ENCODE data around the gene SLC16A14. TPM values are rescaled to one million over a fixed set of nuclear protein-coding genes. Genes with fewer than 3 reads are reported as not detected.

The SLC16A14 gene
- polyA plus RNA-seq, 1 donor from 2014 or later = 128 TPM

DNA sequence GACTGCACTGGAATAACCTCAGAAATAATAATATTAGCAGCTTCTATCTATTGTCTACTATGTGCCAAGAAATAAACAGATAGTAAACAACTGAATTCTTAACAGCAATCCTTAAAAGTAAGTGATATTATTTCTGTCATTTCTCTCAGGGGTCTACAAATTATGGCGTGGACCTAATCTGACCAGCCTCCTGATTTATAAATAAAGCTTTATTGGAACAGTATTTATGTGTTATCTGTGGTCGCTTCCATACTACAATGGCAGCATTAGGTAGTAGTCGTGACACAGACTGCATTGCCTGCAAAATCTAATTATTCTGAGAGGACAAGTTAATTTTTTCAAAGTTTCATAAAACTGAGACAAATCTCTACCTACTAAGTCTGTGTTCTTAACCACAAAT is 49.0 kb downstream of the SLC16A14 start:
- Histone ChIP-seq H3K9ac (ENCODE audit: low read length) (no peak overlapping the region), H3K27me3 (ENCODE audit: insufficient read depth, low read depth, low read length) (no peaks in the 10 kb centered on the region), H2AFZ (ENCODE audit: low read depth, low read length) (no peak overlapping the region), H4K20me1 (ENCODE audit: insufficient read depth) (no peaks in the 10 kb centered on the region), H3K27ac (ENCODE audit: low read length) (no peak overlapping the region), H3K4me3 (ENCODE audit: low read length) (no peak overlapping the region), H3K79me2 (replicated peaks; ENCODE audit: insufficient read depth, low read length) (no peaks in the 10 kb centered on the region), H3K4me2 (ENCODE audit: low read length) (no peak overlapping the region), H3F3A (ENCODE audit: insufficient read depth, low read length, poor library complexity, severe bottlenecking) (no peaks in the 10 kb centered on the region), H3K9me2 (ENCODE audit: insufficient read depth, low read length) (no peaks in the 10 kb centered on the region), H3K9me3 (ENCODE audit: low read length) (no peaks in the 10 kb centered on the region), H3K36me3 (ENCODE audit: insufficient read depth, low read length) (no peaks in the 10 kb centered on the region)
- TF ChIP-seq POLR2AphosphoS5 (IDR thresholded peaks at IDR 0.05) (no peak), TAF1 (IDR thresholded peaks at IDR 0.05; ENCODE audit: low read depth) (no peak), EP300 (conservative IDR thresholded peaks at IDR 0.05; ENCODE audit: poor library complexity, severe bottlenecking) (no peak), SMC3 (conservative IDR thresholded peaks at IDR 0.05; ENCODE audit: poor library complexity) (no peak), MXI1 (conservative IDR thresholded peaks at IDR 0.05; ENCODE audit: poor library complexity, severe bottlenecking) (no peak), RAD21 (conservative IDR thresholded peaks at IDR 0.05) (no peak), EZH2 (IDR thresholded peaks at IDR 0.05; ENCODE audit: borderline replicate concordance, insufficient read depth, low read length, poor library complexity, severe bottlenecking) (no peak)
- TF ChIP-seq, protein P1, sequence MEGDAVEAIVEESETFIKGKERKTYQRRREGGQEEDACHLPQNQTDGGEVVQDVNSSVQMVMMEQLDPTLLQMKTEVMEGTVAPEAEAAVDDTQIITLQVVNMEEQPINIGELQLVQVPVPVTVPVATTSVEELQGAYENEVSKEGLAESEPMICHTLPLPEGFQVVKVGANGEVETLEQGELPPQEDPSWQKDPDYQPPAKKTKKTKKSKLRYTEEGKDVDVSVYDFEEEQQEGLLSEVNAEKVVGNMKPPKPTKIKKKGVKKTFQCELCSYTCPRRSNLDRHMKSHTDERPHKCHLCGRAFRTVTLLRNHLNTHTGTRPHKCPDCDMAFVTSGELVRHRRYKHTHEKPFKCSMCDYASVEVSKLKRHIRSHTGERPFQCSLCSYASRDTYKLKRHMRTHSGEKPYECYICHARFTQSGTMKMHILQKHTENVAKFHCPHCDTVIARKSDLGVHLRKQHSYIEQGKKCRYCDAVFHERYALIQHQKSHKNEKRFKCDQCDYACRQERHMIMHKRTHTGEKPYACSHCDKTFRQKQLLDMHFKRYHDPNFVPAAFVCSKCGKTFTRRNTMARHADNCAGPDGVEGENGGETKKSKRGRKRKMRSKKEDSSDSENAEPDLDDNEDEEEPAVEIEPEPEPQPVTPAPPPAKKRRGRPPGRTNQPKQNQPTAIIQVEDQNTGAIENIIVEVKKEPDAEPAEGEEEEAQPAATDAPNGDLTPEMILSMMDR (IDR thresholded peaks at IDR 0.05; ENCODE audit: poor library complexity, severe bottlenecking) = no peak

DNA sequence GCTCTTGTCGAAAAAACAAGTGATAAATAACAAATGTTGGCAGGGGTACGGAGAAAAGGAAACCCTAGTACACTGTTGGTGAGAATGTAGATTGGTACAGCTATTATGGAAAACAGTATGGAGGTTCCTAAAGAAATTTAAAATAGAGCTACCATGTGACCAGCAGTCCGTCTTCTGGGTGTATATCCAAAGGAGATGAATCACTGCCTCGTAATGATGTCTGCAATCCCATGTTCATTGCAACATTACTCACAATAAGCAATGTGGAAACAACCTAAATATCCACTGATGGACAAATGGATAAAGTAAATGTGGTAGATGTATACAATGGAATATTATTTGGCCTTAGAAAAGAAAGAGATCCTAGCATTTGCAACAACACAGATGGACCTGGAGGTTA is 50.6 kb downstream of the SLC16A14 start:
- Histone ChIP-seq H3K79me2 (replicated peaks; ENCODE audit: insufficient read depth, low read length) (no peaks in the 10 kb centered on the region), H3K4me3 (ENCODE audit: low read length) (no peak overlapping the region), H3K4me2 (ENCODE audit: low read length) (no peak overlapping the region), H3K27ac (ENCODE audit: low read length) (no peak overlapping the region), H3K9me2 (ENCODE audit: insufficient read depth, low read length) (no peaks in the 10 kb centered on the region), H3K9ac (ENCODE audit: low read length) (no peak overlapping the region), H3K36me3 (ENCODE audit: insufficient read depth, low read length) (no peaks in the 10 kb centered on the region), H3F3A (ENCODE audit: insufficient read depth, low read length, poor library complexity, severe bottlenecking) (no peaks in the 10 kb centered on the region), H2AFZ (ENCODE audit: low read depth, low read length) (no peak overlapping the region), H3K9me3 (ENCODE audit: low read length) (no peaks in the 10 kb centered on the region), H3K27me3 (ENCODE audit: insufficient read depth, low read depth, low read length) (no peaks in the 10 kb centered on the region), H4K20me1 (ENCODE audit: insufficient read depth) (no peaks in the 10 kb centered on the region)
- TF ChIP-seq, protein P2, sequence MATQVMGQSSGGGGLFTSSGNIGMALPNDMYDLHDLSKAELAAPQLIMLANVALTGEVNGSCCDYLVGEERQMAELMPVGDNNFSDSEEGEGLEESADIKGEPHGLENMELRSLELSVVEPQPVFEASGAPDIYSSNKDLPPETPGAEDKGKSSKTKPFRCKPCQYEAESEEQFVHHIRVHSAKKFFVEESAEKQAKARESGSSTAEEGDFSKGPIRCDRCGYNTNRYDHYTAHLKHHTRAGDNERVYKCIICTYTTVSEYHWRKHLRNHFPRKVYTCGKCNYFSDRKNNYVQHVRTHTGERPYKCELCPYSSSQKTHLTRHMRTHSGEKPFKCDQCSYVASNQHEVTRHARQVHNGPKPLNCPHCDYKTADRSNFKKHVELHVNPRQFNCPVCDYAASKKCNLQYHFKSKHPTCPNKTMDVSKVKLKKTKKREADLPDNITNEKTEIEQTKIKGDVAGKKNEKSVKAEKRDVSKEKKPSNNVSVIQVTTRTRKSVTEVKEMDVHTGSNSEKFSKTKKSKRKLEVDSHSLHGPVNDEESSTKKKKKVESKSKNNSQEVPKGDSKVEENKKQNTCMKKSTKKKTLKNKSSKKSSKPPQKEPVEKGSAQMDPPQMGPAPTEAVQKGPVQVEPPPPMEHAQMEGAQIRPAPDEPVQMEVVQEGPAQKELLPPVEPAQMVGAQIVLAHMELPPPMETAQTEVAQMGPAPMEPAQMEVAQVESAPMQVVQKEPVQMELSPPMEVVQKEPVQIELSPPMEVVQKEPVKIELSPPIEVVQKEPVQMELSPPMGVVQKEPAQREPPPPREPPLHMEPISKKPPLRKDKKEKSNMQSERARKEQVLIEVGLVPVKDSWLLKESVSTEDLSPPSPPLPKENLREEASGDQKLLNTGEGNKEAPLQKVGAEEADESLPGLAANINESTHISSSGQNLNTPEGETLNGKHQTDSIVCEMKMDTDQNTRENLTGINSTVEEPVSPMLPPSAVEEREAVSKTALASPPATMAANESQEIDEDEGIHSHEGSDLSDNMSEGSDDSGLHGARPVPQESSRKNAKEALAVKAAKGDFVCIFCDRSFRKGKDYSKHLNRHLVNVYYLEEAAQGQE (IDR thresholded peaks at IDR 0.05; ENCODE audit: borderline replicate concordance) = no peak
- TF ChIP-seq TAF1 (IDR thresholded peaks at IDR 0.05; ENCODE audit: low read depth) (no peak), POLR2AphosphoS5 (IDR thresholded peaks at IDR 0.05) (no peak)

DNA sequence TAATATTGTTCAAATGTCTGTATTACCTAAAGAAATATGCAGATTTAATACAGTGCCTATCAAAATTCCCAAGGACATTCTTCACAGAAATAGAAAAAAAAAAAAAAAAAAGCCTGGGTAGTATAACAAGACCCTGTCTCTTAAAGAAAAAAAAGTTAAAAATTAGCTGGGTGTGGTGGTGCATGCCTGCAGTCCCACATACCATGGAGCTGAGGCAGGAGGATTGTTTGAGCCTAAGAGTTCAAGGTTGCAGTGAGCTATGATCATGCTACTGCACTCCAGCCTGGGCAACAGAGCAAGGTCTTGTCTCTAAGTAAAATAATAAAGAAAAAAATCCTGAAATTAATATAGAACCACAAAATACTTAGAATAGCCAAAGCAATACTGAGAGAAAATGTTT is 51.9 kb downstream of the SLC16A14 start:
- Histone ChIP-seq H3F3A (ENCODE audit: insufficient read depth, low read length, poor library complexity, severe bottlenecking) (no peaks in the 10 kb centered on the region), H3K4me3 (ENCODE audit: low read length) (no peak overlapping the region), H4K20me1 (ENCODE audit: insufficient read depth) (no peaks in the 10 kb centered on the region), H3K79me2 (replicated peaks; ENCODE audit: insufficient read depth, low read length) (no peaks in the 10 kb centered on the region), H3K4me2 (ENCODE audit: low read length) (no peak overlapping the region), H3K9me2 (ENCODE audit: insufficient read depth, low read length) (no peaks in the 10 kb centered on the region), H3K9me3 (ENCODE audit: low read length) (no peaks in the 10 kb centered on the region), H3K27ac (ENCODE audit: low read length) (no peak overlapping the region), H3K27me3 (ENCODE audit: insufficient read depth, low read depth, low read length) (no peaks in the 10 kb centered on the region), H2AFZ (ENCODE audit: low read depth, low read length) (no peak overlapping the region), H3K36me3 (ENCODE audit: insufficient read depth, low read length) (no peaks in the 10 kb centered on the region), H3K9ac (ENCODE audit: low read length) (no peak overlapping the region)
- TF ChIP-seq MXI1 (conservative IDR thresholded peaks at IDR 0.05; ENCODE audit: poor library complexity, severe bottlenecking) (no peak), POLR2AphosphoS5 (IDR thresholded peaks at IDR 0.05) (no peak), TAF1 (IDR thresholded peaks at IDR 0.05; ENCODE audit: low read depth) (no peak), EZH2 (IDR thresholded peaks at IDR 0.05; ENCODE audit: borderline replicate concordance, insufficient read depth, low read length, poor library complexity, severe bottlenecking) (no peak), RAD21 (conservative IDR thresholded peaks at IDR 0.05) (no peak), SMC3 (conservative IDR thresholded peaks at IDR 0.05; ENCODE audit: poor library complexity) (no peak), EP300 (conservative IDR thresholded peaks at IDR 0.05; ENCODE audit: poor library complexity, severe bottlenecking) (no peak)
- TF ChIP-seq, protein P2 (IDR thresholded peaks at IDR 0.05; ENCODE audit: borderline replicate concordance) = no peak
- TF ChIP-seq, protein P1 (IDR thresholded peaks at IDR 0.05; ENCODE audit: poor library complexity, severe bottlenecking) = no peak
